ENCODE data around the gene PLEKHG4B. TPM values are rescaled to one million over a fixed set of nuclear protein-coding genes. Genes with fewer than 3 reads are reported as not detected.

The PLEKHG4B gene
- total RNA-seq, 1 experiment from 2014 or later: 44.3 TPM

GRCh38 chr5:125815-126214, 33.8 kb downstream of the PLEKHG4B start:
- H4K20me1 ChIP-seq (ENCODE audit: control insufficient read depth, insufficient read depth, insufficient read length): no peaks in the 10 kb centered on the region
- no peak overlapping the region for H2BK120ac ChIP-seq (ENCODE audit: low read depth, low read length, poor library complexity, severe bottlenecking)
- H3K23me2 ChIP-seq (ENCODE audit: insufficient read length, low read depth, low read length, poor library complexity, severe bottlenecking): no peaks in the 10 kb centered on the region
- DNase-seq: no peak
- no peak overlapping the region for H3K9ac ChIP-seq (ENCODE audit: extremely low read depth, insufficient read length, low read length)
- WGBS (ENCODE audit: extremely low coverage, insufficient read length, low lambda C conversion rate): no CpG with 5 or more reads among the region's 1 CpG
- H3K79me1 ChIP-seq (ENCODE audit: insufficient read depth, low read depth, low read length, poor library complexity, severe bottlenecking): peaks cover 2% of the 10 kb centered on the region
- H3K27me3 Mint-ChIP-seq (ENCODE audit: low read depth): no peaks in the 10 kb centered on the region
- H3K4me1 Mint-ChIP-seq: peaks cover 50 to 51% of the 10 kb centered on the region in 2 experiments
- H3K4me1 ChIP-seq (ENCODE audit: insufficient read depth, low read length): peaks cover 25% of the 10 kb centered on the region
- H3K9me3 Mint-ChIP-seq: peaks cover 44% of the 10 kb centered on the region in 2 experiments
- peaks cover 5% of the 10 kb centered on the region for H3K9me3 ChIP-seq (ENCODE audit: control insufficient read depth, low read depth, low read length)
- TF ChIP-seq, protein P1, sequence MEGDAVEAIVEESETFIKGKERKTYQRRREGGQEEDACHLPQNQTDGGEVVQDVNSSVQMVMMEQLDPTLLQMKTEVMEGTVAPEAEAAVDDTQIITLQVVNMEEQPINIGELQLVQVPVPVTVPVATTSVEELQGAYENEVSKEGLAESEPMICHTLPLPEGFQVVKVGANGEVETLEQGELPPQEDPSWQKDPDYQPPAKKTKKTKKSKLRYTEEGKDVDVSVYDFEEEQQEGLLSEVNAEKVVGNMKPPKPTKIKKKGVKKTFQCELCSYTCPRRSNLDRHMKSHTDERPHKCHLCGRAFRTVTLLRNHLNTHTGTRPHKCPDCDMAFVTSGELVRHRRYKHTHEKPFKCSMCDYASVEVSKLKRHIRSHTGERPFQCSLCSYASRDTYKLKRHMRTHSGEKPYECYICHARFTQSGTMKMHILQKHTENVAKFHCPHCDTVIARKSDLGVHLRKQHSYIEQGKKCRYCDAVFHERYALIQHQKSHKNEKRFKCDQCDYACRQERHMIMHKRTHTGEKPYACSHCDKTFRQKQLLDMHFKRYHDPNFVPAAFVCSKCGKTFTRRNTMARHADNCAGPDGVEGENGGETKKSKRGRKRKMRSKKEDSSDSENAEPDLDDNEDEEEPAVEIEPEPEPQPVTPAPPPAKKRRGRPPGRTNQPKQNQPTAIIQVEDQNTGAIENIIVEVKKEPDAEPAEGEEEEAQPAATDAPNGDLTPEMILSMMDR (conservative IDR thresholded peaks at IDR 0.05): no peak
- peak overlapping the region in 2 of 3 experiments; percentile 77 to 81; a peak in 3 of 7 replicates for H3K27ac Mint-ChIP-seq
- H3K36me3 Mint-ChIP-seq (ENCODE audit: insufficient read depth in 1 of 3, low read depth in 3 of 3): peaks cover 69 to 85% (median 73%) of the 10 kb centered on the region in 3 experiments
- H2AK5ac ChIP-seq (ENCODE audit: insufficient read length, low read length): no peak overlapping the region
- H4K91ac ChIP-seq (ENCODE audit: insufficient read length, low read depth, low read length): no peak overlapping the region
- H3T11ph ChIP-seq (ENCODE audit: low read length): no peak overlapping the region
- no peak overlapping the region for H2AFZ ChIP-seq (ENCODE audit: low read length)
- H3K79me2 ChIP-seq (ENCODE audit: insufficient read depth, low read length): no peaks in the 10 kb centered on the region
- peak overlapping the region in 1 of 2 experiments; percentile 8; a peak in 1 of 5 replicates for H3K4me3 Mint-ChIP-seq
- H3K4me2 ChIP-seq (ENCODE audit: insufficient read depth, insufficient read length, low read length): no peak overlapping the region
- no peak overlapping the region for H3K23ac ChIP-seq (ENCODE audit: insufficient read length, low read depth, low read length)
- no peak overlapping the region for H3K4ac ChIP-seq (ENCODE audit: low read depth, low read length)
- no peak overlapping the region for H2BK15ac ChIP-seq (ENCODE audit: low read depth, low read length)
- H2BK20ac ChIP-seq (ENCODE audit: low read depth, low read length, poor library complexity, severe bottlenecking): peak overlapping the region; percentile 83
- H2BK12ac ChIP-seq (ENCODE audit: insufficient read length, low read depth, low read length): no peak overlapping the region
- H4K8ac ChIP-seq (replicated peaks; ENCODE audit: insufficient read length, low read depth, low read length): no peak overlapping the region
- H4K5ac ChIP-seq (ENCODE audit: insufficient read length, low read depth, low read length): no peak overlapping the region
- no peak overlapping the region for H2BK5ac ChIP-seq (ENCODE audit: insufficient read length, low read length)
- H3K14ac ChIP-seq (ENCODE audit: insufficient read depth, low read length): no peak overlapping the region
- H3K27me3 ChIP-seq (ENCODE audit: insufficient read depth, low read length): no peaks in the 10 kb centered on the region
- no peak overlapping the region for H3K56ac ChIP-seq (ENCODE audit: insufficient read length, low read depth, low read length)
- H3K27ac ChIP-seq (ENCODE audit: insufficient read length, low read depth, low read length): peak overlapping the region; percentile 40
- H3K18ac ChIP-seq (ENCODE audit: insufficient read length, low read depth, low read length): no peak overlapping the region

Data from H9 (cell line).